Measurements from ENCODE around the gene FNDC3B.

The FNDC3B gene

GRCh38 chr3:172002512-172003078, 36.8 kb upstream of the FNDC3B start:
- in situ Hi-C loops (cut with HindIII; ENCODE audit: low sequenced_read_pairs), result no loop called here
- TF ChIP-seq CTCF (IDR thresholded peaks at IDR 0.05; ENCODE audit: low read depth, low read length, missing control alignments), result no peak
- no peak for DNase-seq (ENCODE audit: low read depth)
- H3K4me3 ChIP-seq (ENCODE audit: low read depth, low read length), result no peak overlapping the region

GRCh38 chr3:172003146-172003545, 36.2 kb upstream of the FNDC3B start:
- in situ Hi-C loops (cut with HindIII; ENCODE audit: low sequenced_read_pairs), result no loop called here
- H3K4me3 ChIP-seq (ENCODE audit: low read depth, low read length), result no peak overlapping the region
- TF ChIP-seq CTCF (IDR thresholded peaks at IDR 0.05; ENCODE audit: low read depth, low read length, missing control alignments), result no peak
- DNase-seq (ENCODE audit: low read depth), result no peak

GRCh38 chr3:172007065-172007370, 32.4 kb upstream of the FNDC3B start:
- no peak for TF ChIP-seq CTCF (IDR thresholded peaks at IDR 0.05; ENCODE audit: low read depth, low read length, missing control alignments)
- no peak overlapping the region for H3K4me3 ChIP-seq (ENCODE audit: low read depth, low read length)
- no peak for DNase-seq (ENCODE audit: low read depth)
- in situ Hi-C loops (cut with HindIII; ENCODE audit: low sequenced_read_pairs), result no loop called here

- TF ChIP-seq CTCF (IDR thresholded peaks at IDR 0.05; ENCODE audit: low read depth, low read length, missing control alignments), result no peak
- no peak for DNase-seq (ENCODE audit: low read depth)
- no peak overlapping the region for H3K4me3 ChIP-seq (ENCODE audit: low read depth, low read length)
- in situ Hi-C loops (cut with HindIII; ENCODE audit: low sequenced_read_pairs), result no loop called here
Measured at GRCh38 chr3:172009803-172010202, 29.6 kb upstream of the FNDC3B start.

GRCh38 chr3:172012775-172013174, 26.6 kb upstream of the FNDC3B start:
- DNase-seq (ENCODE audit: low read depth), result no peak
- H3K4me3 ChIP-seq (ENCODE audit: low read depth, low read length), result no peak overlapping the region
- in situ Hi-C loops (cut with HindIII; ENCODE audit: low sequenced_read_pairs), result no loop called here
- no peak for TF ChIP-seq CTCF (IDR thresholded peaks at IDR 0.05; ENCODE audit: low read depth, low read length, missing control alignments)

GRCh38 chr3:172014145-172014544, 25.2 kb upstream of the FNDC3B start:
- TF ChIP-seq CTCF (IDR thresholded peaks at IDR 0.05; ENCODE audit: low read depth, low read length, missing control alignments), result no peak
- in situ Hi-C loops (cut with HindIII; ENCODE audit: low sequenced_read_pairs), result no loop called here

GRCh38 chr3:172018364-172018763, 21.0 kb upstream of the FNDC3B start:
- H3K4me3 ChIP-seq (ENCODE audit: low read depth, low read length), result no peak overlapping the region
- DNase-seq (ENCODE audit: low read depth), result no peak
- no peak for TF ChIP-seq CTCF (IDR thresholded peaks at IDR 0.05; ENCODE audit: low read depth, low read length, missing control alignments)
- in situ Hi-C loops (cut with HindIII; ENCODE audit: low sequenced_read_pairs), result no loop called here

More at GRCh38 chr3:172014145-172014544, 25.2 kb upstream of the FNDC3B start:
- no peak for DNase-seq (ENCODE audit: low read depth)
- no peak overlapping the region for H3K4me3 ChIP-seq (ENCODE audit: low read depth, low read length)

All from astrocyte of the cerebellum (primary cell).